ENCODE measurements around the gene CMTM6.
"Not testable (repeated sequence)": the region's sequence is repeated elsewhere in the genome, so short reads cannot be mapped to it uniquely, and the experiment has no call there.

DNA sequence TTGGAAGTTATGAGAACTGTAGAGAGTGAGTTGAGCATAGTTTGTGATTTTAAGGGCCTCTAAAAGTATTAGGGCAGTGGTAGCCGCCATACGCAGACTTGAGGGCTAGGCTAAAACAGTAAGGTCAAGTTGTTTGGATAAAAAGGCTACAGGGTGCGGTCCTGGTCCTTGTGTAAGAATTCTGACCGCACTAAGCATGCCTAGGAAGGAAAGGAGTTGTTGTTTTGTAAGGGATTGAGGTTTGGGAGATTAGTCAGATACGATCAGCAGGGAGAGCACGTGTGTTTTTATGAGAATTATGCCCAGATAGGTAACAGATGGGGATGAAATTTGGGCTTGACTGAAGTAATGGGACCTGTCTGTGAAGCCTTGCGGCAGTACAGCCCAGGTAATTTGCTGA, 39.2 kb downstream of the CMTM6 start:
- TF ChIP-seq ZNF140 (tag by site-specific recombination; IDR thresholded peaks at IDR 0.05); ZNF677 (tag by site-specific recombination; IDR thresholded peaks at IDR 0.05); ZSCAN30 (tag by site-specific recombination; IDR thresholded peaks at IDR 0.05); ZNF274 (IDR thresholded peaks at IDR 0.05; ENCODE audit: low read length); ZNF274 (tag by site-specific recombination; IDR thresholded peaks at IDR 0.05; ENCODE audit: borderline replicate concordance); ZNF24 (tag by site-specific recombination; IDR thresholded peaks at IDR 0.05); KLF9 (tag by site-specific recombination; IDR thresholded peaks at IDR 0.05; ENCODE audit: low read depth); ZNF133 (tag by site-specific recombination; IDR thresholded peaks at IDR 0.05): not testable (repeated sequence)
- TF ChIP-seq, protein P1, sequence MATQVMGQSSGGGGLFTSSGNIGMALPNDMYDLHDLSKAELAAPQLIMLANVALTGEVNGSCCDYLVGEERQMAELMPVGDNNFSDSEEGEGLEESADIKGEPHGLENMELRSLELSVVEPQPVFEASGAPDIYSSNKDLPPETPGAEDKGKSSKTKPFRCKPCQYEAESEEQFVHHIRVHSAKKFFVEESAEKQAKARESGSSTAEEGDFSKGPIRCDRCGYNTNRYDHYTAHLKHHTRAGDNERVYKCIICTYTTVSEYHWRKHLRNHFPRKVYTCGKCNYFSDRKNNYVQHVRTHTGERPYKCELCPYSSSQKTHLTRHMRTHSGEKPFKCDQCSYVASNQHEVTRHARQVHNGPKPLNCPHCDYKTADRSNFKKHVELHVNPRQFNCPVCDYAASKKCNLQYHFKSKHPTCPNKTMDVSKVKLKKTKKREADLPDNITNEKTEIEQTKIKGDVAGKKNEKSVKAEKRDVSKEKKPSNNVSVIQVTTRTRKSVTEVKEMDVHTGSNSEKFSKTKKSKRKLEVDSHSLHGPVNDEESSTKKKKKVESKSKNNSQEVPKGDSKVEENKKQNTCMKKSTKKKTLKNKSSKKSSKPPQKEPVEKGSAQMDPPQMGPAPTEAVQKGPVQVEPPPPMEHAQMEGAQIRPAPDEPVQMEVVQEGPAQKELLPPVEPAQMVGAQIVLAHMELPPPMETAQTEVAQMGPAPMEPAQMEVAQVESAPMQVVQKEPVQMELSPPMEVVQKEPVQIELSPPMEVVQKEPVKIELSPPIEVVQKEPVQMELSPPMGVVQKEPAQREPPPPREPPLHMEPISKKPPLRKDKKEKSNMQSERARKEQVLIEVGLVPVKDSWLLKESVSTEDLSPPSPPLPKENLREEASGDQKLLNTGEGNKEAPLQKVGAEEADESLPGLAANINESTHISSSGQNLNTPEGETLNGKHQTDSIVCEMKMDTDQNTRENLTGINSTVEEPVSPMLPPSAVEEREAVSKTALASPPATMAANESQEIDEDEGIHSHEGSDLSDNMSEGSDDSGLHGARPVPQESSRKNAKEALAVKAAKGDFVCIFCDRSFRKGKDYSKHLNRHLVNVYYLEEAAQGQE (tag by site-specific recombination; IDR thresholded peaks at IDR 0.05) = not testable (repeated sequence)
- TF ChIP-seq, protein P2, sequence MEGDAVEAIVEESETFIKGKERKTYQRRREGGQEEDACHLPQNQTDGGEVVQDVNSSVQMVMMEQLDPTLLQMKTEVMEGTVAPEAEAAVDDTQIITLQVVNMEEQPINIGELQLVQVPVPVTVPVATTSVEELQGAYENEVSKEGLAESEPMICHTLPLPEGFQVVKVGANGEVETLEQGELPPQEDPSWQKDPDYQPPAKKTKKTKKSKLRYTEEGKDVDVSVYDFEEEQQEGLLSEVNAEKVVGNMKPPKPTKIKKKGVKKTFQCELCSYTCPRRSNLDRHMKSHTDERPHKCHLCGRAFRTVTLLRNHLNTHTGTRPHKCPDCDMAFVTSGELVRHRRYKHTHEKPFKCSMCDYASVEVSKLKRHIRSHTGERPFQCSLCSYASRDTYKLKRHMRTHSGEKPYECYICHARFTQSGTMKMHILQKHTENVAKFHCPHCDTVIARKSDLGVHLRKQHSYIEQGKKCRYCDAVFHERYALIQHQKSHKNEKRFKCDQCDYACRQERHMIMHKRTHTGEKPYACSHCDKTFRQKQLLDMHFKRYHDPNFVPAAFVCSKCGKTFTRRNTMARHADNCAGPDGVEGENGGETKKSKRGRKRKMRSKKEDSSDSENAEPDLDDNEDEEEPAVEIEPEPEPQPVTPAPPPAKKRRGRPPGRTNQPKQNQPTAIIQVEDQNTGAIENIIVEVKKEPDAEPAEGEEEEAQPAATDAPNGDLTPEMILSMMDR (tag by site-specific recombination; IDR thresholded peaks at IDR 0.05) = not testable (repeated sequence)
- TF ChIP-seq, protein P3, sequence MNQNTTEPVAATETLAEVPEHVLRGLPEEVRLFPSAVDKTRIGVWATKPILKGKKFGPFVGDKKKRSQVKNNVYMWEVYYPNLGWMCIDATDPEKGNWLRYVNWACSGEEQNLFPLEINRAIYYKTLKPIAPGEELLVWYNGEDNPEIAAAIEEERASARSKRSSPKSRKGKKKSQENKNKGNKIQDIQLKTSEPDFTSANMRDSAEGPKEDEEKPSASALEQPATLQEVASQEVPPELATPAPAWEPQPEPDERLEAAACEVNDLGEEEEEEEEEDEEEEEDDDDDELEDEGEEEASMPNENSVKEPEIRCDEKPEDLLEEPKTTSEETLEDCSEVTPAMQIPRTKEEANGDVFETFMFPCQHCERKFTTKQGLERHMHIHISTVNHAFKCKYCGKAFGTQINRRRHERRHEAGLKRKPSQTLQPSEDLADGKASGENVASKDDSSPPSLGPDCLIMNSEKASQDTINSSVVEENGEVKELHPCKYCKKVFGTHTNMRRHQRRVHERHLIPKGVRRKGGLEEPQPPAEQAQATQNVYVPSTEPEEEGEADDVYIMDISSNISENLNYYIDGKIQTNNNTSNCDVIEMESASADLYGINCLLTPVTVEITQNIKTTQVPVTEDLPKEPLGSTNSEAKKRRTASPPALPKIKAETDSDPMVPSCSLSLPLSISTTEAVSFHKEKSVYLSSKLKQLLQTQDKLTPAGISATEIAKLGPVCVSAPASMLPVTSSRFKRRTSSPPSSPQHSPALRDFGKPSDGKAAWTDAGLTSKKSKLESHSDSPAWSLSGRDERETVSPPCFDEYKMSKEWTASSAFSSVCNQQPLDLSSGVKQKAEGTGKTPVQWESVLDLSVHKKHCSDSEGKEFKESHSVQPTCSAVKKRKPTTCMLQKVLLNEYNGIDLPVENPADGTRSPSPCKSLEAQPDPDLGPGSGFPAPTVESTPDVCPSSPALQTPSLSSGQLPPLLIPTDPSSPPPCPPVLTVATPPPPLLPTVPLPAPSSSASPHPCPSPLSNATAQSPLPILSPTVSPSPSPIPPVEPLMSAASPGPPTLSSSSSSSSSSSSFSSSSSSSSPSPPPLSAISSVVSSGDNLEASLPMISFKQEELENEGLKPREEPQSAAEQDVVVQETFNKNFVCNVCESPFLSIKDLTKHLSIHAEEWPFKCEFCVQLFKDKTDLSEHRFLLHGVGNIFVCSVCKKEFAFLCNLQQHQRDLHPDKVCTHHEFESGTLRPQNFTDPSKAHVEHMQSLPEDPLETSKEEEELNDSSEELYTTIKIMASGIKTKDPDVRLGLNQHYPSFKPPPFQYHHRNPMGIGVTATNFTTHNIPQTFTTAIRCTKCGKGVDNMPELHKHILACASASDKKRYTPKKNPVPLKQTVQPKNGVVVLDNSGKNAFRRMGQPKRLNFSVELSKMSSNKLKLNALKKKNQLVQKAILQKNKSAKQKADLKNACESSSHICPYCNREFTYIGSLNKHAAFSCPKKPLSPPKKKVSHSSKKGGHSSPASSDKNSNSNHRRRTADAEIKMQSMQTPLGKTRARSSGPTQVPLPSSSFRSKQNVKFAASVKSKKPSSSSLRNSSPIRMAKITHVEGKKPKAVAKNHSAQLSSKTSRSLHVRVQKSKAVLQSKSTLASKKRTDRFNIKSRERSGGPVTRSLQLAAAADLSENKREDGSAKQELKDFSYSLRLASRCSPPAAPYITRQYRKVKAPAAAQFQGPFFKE (tag by site-specific recombination; IDR thresholded peaks at IDR 0.05; ENCODE audit: borderline replicate concordance) = not testable (repeated sequence)
- TF ChIP-seq, protein P4, sequence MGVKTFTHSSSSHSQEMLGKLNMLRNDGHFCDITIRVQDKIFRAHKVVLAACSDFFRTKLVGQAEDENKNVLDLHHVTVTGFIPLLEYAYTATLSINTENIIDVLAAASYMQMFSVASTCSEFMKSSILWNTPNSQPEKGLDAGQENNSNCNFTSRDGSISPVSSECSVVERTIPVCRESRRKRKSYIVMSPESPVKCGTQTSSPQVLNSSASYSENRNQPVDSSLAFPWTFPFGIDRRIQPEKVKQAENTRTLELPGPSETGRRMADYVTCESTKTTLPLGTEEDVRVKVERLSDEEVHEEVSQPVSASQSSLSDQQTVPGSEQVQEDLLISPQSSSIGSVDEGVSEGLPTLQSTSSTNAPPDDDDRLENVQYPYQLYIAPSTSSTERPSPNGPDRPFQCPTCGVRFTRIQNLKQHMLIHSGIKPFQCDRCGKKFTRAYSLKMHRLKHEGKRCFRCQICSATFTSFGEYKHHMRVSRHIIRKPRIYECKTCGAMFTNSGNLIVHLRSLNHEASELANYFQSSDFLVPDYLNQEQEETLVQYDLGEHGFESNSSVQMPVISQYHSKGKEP (tag by site-specific recombination; IDR thresholded peaks at IDR 0.05) = not testable (repeated sequence)
- TF ChIP-seq, protein P5, sequence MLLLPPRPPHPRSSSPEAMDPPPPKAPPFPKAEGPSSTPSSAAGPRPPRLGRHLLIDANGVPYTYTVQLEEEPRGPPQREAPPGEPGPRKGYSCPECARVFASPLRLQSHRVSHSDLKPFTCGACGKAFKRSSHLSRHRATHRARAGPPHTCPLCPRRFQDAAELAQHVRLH (tag by site-specific recombination; IDR thresholded peaks at IDR 0.05) = not testable (repeated sequence)

Data from HEK293 (cell line).